Amniotic stem cell (primary cell): ENCODE measurements around the gene CSPG4.
"Not testable (repeated sequence)": the region's sequence is repeated elsewhere in the genome, so short reads cannot be mapped to it uniquely, and the experiment has no call there.

Source experiments
- DNase-seq: peaks from one replicate; lab custom pipeline; 2025; lab: John Stamatoyannopoulos, UW

CSPG4 gene

GRCh38 chr15:75739791-75740190 is 27.1 kb upstream of the CSPG4 start:
- DNase-seq = no peak

DNA sequence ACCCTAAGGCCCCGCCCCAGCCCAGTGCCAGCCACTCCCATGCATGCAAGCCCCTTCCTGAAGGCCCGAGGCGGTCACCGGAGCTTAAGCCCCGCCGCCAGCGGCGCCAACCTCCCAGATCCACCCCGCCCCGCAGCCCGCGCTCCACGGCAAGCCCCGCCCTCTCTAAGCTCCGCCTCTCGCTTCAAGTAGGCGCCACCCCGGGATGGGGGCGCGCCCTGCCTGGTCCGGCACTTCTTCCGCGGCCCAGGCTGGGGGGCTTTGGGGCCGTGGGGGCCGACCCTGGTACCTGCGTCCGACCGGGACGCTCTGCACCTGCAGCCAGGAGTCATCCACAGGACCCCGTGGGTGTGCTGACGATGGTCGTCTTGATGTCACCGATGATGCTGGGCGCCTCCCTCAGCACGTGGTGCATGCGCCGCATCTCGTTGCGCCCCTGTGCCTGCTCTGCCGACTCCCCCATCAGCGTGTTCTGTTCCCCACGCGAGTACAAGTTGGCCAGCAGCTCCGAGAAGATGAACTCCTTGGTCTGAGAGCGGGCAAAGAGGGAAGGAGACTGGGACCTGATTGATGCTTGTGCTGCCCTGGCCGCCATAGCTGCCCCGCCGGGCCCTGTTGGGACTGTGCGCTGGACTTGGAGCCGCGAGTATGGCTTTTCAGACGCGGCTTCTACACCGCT is 26.1 kb upstream of the CSPG4 start:
- peak; percentile 66 for DNase-seq

GRCh38 chr15:75738014-75738646 is 25.5 kb upstream of the CSPG4 start:
- DNase-seq = no peak

DNA sequence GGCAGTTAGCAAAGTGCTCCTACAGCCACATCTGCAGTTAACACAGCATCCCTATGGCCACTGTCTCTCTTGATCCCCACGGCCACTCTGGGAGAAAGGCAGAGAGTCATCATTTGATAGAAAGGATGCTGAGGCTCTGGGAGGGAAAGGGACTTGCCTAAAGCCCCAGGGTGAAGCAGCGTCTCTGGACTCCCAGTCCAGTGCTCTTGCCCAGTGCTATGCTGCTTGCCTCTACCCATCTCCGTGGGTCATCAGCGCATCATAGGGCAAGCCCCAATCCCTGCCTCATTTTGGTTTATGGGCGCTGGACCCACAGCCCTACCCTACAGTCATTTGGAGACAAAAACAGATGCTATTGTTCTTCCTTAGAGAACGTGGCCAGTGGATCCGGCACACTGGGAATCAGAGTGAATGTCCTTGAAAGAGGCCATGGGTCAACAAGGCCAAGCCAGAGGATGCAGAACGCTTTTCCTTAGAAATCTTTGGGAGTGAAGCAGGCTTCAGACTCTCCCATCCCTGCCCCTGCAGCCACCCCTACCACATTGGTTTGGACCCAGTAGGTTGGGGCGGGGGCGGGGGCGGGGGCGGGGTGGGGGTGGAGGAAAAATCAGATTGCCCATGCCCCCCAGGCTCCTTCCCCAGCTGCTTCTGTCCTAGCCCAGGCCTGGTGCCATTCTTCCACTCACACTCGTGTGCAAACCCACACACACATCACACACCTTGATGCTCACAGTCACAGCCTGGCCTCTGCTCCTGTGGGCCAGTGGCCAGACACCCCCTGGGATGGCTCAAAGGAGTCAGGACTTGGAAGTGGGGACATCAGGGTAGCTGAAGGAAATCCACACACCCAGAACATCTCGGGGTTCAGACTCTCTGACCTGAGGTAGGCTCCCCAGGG is 24.7 kb upstream of the CSPG4 start:
- DNase-seq = not testable (repeated sequence)

DNA sequence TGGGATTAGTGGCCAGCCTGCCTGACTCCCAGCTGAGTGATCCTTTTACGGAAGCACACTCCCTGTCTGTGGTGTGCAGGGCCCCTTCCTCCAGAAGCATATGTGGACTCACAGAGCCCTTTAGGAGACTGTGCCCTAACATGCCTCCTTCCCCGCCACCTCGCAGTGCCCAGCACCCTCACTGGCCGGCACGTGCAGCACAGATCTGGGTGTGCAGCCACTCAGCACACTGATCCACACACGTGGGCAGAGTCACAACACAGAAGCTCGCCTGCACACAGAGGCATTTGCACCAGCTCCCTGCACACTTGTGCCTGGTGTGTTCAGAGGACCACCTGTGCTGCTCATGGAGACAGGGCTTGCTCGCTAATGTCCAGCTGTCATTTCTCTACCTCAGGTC is 23.6 kb upstream of the CSPG4 start:
- no peak for DNase-seq

GRCh38 chr15:75734861-75735760 is 22.5 kb upstream of the CSPG4 start:
- not testable (repeated sequence) for DNase-seq

DNA sequence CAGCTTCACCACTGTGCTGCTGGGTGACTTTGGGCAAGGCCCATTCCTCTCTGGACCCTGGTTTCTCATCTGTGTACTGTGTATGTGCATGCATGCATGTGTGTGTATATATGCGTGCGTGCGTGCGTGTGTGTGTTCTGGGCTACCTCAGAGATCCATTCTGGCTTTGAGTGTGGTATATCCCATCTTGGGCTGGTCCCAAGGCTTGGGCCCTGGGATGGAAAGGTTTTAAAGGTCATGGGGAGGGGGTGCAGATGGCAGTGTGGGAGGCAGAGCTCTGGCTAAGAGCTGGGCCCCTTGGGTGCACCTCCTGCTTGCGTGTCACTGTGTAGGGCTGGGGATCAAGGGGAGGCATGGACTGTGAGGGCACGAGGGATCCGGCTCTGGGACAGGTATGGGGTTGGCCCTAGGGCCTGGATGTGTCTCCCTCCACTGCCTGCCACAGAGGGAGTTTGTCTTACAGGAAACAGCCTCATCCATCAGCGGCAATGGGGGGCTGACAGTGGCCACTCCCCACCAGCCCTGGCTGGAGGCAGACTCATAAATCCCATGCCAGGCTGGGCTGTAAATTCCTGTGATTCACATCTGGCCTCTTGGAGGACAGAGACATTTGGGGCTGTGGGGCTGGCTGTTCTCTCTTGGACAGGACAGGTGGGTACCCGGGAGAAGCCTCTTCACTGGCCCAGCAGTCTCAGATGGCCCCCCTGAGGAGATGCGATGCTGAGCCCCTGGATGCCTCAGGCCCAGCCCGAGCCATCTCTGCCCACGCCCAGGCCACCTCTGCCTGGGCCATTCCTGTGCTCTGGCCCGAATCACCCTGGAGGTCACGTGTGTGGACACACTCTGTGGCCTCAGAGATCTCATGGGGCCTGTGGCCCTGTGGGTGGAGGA is 21.4 kb upstream of the CSPG4 start:
- no peak for DNase-seq

DNA sequence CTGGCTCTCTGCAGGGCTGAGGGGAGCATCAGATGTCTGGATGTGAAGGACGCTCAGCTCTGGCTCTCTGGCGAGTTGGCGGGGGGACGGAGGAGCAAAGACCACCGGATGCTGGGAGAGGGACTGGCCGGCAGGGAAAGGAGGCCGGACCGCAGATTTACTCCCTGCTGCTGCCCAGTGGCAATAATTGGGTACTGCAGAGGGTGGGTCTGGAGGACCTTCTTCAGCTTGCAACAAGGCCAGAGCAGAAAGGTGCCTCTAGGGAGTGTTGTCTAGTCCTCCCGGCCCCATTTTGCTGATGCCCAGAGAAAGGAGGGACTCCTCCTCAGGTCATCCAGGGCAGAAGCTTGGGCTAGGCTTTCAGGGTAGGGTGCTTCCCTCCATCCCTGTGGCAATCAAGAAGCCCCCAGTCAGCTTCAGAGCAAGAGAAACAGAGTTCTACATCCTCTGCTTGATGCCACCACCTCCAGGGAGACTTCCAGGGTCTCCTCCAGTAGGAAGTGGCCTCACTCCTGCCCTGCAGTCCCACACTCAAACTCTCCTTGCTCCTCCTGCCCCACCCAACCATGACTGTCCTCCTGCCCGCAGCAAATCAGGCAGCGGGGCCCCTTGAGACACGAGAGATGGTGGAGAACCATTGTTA is 20.3 kb upstream of the CSPG4 start:
- DNase-seq = peak; percentile 59

- DNase-seq = no peak
Measured at GRCh38 chr15:75732177-75732808, 19.6 kb upstream of the CSPG4 start.

DNA sequence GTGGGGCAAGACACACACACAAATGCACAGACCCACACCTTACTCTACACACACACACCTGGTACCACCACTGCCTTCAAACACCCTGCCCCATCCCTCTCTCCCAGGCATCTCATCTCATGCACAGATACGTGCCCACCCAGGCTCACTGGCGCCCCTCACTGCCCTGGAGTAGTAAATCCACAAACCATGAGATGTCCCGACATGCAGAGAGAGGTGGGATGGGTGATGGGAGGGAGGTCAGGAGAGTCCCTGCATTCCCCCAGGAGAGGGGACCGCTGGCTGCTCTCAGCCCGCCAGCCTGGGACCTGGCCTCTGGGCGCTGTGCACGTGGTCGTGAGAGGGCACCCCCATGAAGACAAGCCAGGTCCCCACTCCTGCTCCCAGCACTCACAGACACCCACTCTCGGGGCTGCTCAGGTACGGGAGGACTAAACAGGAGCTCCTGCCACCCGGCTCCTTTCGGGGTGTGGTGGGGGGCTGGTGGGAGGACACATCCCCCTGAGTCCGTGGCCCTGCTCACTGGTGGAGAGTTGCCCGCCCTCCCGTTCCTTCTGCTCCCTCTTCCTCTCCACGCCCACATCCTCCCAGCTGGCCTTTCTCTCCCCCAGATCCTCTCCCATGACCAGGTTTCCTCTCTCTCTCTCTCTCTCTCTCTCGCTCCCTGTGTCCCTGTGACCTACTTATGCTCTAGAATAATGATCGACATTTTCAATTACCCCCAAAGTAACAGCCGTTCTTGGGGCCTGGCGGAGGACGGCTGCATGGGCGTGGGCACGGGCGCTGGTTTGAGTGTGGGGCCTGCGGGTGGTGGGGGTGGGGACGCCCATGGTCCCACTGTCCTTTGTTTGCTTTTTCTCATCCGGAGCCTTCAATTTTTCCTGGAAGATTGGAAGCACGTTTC is 18.9 kb upstream of the CSPG4 start:
- no peak for DNase-seq

DNA sequence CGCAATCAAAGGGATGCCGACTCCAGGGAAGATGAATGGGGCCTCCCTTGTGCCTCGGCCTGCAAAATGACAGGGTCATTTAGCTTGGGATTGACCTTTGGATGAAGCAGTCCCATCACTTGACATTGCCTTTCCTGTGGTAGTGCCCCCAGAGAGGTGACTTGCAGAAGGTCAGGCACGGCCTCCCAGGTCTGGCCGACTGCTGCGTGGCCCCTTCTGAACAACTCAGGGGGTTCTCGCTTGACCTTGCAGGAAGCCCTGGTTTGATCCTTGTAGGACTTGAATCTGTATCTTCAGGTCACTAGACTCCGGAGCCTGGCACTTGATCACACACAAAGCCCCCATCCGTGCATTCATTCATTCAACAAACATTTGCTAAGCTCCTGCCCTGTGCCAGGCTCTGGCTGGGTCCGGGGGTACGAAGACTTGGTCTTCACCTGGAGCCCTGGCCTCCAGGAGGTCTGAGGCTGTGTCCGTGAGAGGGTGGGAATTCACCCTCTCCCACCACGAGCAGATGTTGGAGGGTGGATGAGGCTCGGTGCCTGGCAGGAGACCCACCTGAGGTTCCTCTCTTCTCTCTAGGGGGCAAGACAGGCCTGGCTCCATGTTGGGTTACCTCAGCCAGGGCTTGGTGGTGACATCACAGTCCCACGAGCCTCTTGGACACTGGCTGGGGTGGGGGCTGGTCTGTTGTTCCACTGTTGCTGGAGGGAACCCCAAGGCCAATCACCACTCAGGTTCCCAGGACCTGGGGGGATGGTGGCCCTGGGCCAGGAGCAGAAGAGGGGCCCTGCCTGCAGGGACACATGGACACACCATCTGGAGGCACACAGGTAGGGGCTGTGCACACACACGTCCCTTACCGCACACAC is 18.0 kb upstream of the CSPG4 start:
- DNase-seq = not testable (repeated sequence)

DNA sequence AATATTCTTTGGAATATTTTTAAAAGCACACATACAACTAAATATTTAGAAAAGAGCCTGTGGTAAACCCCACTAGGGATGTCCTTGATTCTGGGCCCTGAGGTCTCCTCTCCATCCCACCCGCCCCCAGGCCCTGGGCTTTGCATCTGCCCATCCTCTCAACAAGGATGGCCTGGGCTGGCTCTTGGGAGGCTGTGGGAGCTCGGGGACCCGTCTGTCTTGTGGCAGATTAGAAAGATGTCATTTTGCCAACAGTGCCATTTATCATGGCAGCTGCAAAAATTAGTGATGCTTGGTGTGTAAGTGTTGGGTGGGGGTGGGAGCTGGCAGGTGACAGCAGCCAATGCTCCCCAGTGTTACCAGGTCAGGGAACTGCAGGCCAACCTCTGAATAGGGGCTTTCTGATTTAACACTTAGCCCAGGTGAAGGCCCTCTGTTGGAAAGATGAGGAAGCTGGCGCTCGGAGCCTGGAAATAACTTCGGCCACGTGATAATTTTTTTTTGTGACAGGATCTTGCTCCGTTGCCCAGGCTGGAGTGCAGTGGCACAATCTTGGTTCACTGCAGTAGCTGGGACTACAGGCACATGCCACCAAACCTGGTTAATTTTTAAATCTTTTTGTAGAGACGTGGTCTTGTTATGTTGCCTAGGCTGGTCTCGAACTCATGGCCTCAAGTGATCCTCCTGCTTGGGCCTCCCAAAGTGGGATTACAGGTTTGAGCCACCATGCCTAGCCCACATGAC is 16.9 kb upstream of the CSPG4 start:
- DNase-seq = no peak

DNA sequence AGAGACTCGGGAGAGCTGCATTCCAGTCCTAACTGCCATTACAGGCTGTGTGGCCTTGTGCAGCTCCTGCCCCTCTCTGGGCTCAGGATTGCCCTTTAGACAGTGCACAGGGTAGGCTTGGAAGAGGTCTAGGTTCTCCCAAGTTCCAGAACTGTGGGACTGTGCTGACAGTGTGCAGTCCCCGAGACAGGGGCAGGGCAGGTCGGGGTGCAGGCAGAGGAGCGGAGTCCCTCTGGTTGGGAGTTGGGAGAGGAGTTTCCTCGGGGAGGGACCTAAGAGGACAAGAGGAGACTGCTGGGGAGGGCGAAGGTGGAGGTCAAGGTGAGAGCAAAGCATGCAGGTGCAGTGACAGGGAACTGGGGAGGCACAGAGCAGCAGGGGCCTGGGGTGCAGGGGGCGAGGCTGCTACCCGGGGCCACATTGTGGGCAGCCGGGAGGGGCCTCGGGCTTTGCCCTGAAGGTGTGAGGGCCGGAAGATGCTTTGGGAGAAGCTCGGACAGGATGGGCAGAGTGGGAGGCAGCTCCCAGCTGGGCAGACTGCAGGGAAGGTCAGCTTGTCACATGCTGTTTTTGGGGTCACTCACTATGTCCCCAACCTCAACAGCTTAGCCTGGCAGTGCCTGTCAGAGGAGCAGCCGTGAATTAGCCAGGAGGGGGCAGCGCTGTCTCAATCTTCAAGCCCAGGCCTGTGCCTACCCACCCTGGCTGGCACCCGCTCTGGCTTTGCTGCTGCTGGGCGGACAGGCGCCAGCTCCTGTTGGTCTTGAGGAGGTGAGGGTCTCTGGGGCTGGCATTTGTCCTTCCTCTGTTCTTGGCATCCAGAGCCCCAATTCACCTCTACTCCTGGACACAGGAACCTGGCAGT is 15.4 kb upstream of the CSPG4 start:
- no peak for DNase-seq

DNA sequence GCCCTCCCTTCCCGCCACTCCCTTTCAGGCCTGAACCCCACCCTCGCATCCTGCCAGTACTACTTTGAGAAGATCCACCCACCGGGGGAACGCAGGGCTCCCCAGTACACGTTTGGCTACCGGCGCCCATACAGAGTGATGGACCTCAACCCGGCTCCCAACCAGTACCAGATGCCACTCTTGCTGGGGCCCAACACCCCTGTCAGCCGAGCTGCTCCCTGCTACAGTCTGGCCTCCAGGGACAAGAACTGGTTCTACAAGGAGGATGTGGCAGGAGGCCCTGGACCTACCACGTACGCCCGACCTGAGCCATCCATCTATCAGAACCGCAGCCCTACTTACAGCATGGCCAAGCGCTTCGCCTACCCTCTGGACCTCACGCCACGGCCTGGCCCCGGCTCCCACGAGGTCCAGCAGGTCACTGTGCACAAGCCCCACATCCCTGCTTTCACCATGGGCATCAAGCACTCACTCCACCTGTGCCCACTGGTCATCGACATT is 14.4 kb upstream of the CSPG4 start:
- no peak for DNase-seq

DNA sequence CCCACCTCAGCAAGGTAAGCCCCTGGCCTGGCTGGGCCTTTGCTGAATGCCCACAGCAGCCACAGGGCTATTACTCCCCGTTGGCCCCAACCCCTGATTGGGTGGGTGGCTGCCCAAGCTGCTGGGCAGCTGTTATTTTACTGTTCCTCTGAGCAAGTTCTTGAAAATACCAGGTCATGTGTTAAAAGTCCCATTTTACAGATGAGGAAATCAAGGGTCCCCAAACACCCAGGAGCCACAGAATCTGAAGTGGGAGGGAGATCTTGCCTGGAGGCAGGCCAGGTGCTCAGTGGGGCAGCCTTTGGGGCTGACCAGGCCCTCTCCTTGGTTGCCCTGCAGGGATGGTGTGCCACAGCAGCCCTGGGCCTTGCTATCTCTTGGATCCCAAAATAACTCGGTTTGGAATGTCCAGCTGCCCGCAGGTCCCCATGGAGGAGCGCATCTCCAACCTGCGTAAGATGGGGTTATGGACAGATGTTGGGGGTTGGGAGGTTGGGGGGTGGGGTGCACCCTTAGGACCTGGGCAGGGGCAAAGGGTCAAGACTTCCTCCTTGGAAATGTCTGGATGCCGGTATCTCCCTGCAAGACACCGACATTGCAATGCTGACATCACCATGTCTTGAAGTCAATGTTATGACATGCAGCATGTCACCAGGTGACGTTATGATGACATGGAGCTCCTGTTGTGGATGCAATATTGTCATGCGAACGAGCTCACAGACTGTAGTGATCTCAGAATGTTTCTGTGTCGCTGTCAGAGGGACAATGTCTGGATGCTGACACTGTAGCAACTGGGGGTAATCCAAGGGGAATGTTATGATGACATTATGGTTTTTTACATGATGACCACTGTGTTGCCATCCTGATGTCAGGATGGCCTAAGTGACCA is 13.3 kb upstream of the CSPG4 start:
- DNase-seq = no peak
